ENCODE data around the gene LANCL3. TPM values are rescaled to one million over a fixed set of nuclear protein-coding genes. Genes with fewer than 3 reads are reported as not detected.
"Not testable (repeated sequence)": the region's sequence is repeated elsewhere in the genome, so short reads cannot be mapped to it uniquely, and the experiment has no call there.

LANCL3 gene
- under 1 TPM; 0.04 to 0.69 (median 0.19) TPM for total RNA-seq
- polyA plus RNA-seq = under 1 TPM; 0.07 to 0.20 (median 0.08) TPM
- long read RNA-seq, donor 1 = 0 reads
- long read RNA-seq, donor 2, partial matches to known transcripts = 0 of 1 reads
- long read RNA-seq, donor 2, other reads (novel, unspliced or antisense) = 0 of 1 reads
- long read RNA-seq, donor 3 = 0 reads
- long read RNA-seq, donor 4 = 0 reads
- long read RNA-seq, donor 5 = 0 reads
- long read RNA-seq, donor 6 = 0 reads
- long read RNA-seq, donor 7 = 0 reads
- long read RNA-seq, donor 8 = 0 reads
- long read RNA-seq, donor 9 = 0 reads
- long read RNA-seq, donor 10 = 0 reads

DNA sequence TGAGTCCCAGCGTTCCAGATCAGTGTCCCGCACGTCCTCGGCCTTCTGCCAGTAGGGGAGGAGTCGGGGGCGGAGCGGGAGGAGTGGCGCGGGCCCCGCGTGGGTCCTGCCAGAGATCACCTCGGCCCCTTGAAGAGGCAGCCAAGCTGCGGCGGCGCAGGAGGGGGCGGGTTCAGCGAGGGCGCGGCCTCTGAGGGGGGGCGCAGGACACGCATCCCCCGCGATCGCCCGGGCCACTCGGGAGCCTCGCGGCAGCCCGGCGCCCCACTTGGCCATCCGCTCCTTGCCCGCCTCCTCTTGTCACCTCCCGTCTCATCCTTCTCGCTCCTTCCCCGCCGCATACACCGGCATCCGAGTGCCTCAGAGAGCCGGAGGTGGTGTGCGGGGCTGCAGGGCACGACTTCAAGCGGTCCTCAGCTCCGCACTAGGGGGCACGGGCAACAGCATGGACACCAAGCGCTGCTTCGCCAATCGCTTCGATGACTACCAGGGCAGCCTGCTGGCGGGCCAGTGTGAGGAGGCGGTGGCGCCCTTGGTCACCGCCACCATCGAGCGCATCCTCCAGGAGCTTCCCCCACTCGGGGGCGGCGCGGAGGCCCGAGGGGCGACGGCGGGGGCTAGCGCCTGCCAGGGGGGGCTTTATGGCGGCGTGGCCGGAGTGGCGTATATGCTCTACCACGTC is at the start of gene LANCL3:
TSS of gene LANCL3 (plus strand) at position 236 of the 682 bp plus-strand sequence. CDS start at position 446, 210 bp downstream.
- peak within 1 kb of the TSS in 1 of 4 donors; percentile 33 for H3K4me3 ChIP-seq
- H3K36me3 ChIP-seq (replicated peaks in 1 of 2); H3K4me1 ChIP-seq (replicated peaks in 1 of 2); H3K9me3 ChIP-seq (replicated peaks in 1 of 3); intact Hi-C loops (cut with DNase I); H3K27ac ChIP-seq: not testable (repeated sequence)
- 1 to 37% (median 35%) methylated on average over 28 to 65 of the region's 68 CpGs; no CpG with 5 or more reads in 1 of the 4 donors for WGBS, 4 donors
- peak in 3 of 7 donors; percentile 2 to 20 (median 17) for DNase-seq
- H3K27me3 ChIP-seq = peaks cover 19% of the 10 kb centered on the region

DNA sequence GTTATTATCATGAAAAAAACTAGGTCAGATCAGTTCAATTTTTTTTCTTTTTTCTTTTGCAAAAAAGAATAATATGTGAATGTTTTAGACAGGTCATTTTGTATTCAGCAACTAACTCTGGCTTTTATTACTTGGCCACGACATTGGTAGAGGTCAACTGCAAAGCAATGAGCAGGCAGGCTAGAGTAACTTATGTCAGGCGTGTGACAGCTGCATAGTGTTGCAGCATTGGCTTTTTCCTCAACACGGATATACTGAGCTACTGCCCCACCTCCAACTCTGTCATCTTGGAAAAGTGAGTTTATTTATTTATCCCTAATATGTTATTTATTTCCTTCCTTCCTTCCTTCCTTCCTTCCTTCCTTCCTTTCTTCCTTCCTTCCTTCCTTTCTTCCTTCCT is 47.8 kb upstream of the LANCL3 start:
- H3K4me3 ChIP-seq; DNase-seq; intact Hi-C loops (cut with DNase I); H3K36me3 ChIP-seq (replicated peaks in 1 of 2); H3K9me3 ChIP-seq (replicated peaks in 1 of 3); H3K27ac ChIP-seq; H3K27me3 ChIP-seq; H3K4me1 ChIP-seq (replicated peaks in 1 of 2): not testable (repeated sequence)
- 40 to 54% (median 47%) methylated on average over 3 of the region's 3 CpGs for WGBS, 4 donors

DNA sequence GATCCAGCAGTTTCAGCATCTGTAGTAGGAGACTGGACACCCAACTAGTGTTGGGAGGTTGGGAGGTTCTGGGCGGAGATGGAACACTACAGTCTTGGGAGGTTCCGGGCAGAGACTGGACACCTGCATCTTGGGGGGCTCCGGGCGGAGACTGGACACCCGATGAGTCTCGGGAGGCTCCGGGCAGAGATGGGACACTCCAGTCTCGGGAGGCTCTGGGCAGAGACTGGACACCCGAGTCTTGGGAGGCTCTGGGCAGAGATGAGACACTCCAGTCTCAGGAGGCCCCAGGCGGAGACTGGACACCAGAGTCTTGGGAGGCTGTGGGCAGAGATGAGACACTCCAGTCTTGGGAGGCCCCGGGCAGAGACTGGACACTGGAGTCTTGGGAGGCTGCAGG is 29.5 kb upstream of the LANCL3 start:
- no peaks in the 10 kb centered on the region for H3K36me3 ChIP-seq (replicated peaks in 1 of 2)
- no peak overlapping the region for H3K4me3 ChIP-seq
- 67 to 90% (median 87%) methylated on average over 3 to 11 of the region's 11 CpGs for WGBS, 4 donors
- intact Hi-C loops (cut with DNase I) = no loop called here
- DNase-seq = no peak
- H3K4me1 ChIP-seq (replicated peaks in 1 of 2) = no peaks in the 10 kb centered on the region
- no peaks in the 10 kb centered on the region for H3K9me3 ChIP-seq (replicated peaks in 1 of 3)
- peaks cover 10% of the 10 kb centered on the region for H3K27me3 ChIP-seq
- no peak overlapping the region for H3K27ac ChIP-seq
- no peak for TF ChIP-seq POLR2A (IDR thresholded peaks at IDR 0.05)
- TF ChIP-seq, protein P1, sequence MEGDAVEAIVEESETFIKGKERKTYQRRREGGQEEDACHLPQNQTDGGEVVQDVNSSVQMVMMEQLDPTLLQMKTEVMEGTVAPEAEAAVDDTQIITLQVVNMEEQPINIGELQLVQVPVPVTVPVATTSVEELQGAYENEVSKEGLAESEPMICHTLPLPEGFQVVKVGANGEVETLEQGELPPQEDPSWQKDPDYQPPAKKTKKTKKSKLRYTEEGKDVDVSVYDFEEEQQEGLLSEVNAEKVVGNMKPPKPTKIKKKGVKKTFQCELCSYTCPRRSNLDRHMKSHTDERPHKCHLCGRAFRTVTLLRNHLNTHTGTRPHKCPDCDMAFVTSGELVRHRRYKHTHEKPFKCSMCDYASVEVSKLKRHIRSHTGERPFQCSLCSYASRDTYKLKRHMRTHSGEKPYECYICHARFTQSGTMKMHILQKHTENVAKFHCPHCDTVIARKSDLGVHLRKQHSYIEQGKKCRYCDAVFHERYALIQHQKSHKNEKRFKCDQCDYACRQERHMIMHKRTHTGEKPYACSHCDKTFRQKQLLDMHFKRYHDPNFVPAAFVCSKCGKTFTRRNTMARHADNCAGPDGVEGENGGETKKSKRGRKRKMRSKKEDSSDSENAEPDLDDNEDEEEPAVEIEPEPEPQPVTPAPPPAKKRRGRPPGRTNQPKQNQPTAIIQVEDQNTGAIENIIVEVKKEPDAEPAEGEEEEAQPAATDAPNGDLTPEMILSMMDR (IDR thresholded peaks at IDR 0.05) = no peak

DNA sequence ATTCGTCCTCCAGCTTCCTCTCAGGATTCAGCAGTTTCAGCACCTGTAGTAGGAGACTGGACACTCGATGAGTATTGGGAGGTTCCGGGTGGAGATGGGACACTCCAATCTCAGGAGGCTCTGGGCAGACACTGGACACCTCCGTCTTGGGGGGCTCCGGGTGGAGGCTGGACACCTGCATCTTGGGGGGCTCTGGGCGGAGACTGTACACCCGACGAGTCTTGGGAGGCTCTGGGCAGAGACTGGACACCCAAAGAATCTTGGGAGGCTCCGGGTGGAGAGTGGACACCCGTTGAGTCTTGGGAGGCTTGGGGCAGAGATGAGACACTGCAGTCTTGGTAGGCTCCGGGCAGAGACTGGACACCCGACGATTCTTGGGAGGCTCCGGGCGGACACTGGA is 28.7 kb upstream of the LANCL3 start:
- no peaks in the 10 kb centered on the region for H3K36me3 ChIP-seq (replicated peaks in 1 of 2)
- H3K27me3 ChIP-seq = peaks cover 7% of the 10 kb centered on the region
- H3K4me3 ChIP-seq = no peak overlapping the region
- no peaks in the 10 kb centered on the region for H3K9me3 ChIP-seq (replicated peaks in 1 of 3)
- intact Hi-C loops (cut with DNase I) = no loop called here
- TF ChIP-seq POLR2A (IDR thresholded peaks at IDR 0.05) = no peak
- TF ChIP-seq, protein P1 (IDR thresholded peaks at IDR 0.05) = no peak
- 74 to 91% (median 86%) methylated on average over 3 to 15 of the region's 15 CpGs for WGBS, 4 donors
- H3K27ac ChIP-seq = no peak overlapping the region
- no peak for DNase-seq
- no peaks in the 10 kb centered on the region for H3K4me1 ChIP-seq (replicated peaks in 1 of 2)

DNA sequence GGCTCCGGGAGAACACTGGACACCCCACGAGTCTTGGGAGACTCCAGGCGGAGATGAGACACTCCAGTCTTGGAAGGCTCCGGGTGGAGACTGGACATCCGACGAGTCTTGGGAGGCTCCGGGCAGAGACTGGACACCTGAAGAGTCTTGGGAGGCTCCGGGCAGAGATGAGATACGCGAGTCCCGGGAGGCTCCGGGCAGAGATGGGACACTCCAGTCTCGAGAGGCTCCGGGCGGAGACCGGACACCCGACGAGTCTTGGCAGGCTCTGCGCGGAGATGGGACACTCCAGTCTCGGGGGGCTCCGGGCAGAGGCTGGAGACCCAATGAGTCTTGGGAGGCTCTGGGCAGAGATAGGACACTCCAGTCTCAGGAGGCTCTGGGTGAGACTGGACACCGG is 28.1 kb upstream of the LANCL3 start:
- no peak overlapping the region for H3K4me3 ChIP-seq
- H3K36me3 ChIP-seq (replicated peaks in 1 of 2) = no peaks in the 10 kb centered on the region
- DNase-seq = no peak
- H3K27me3 ChIP-seq = peaks cover 8% of the 10 kb centered on the region
- 89 to 98% (median 92%) methylated on average over 9 to 23 of the region's 23 CpGs for WGBS, 4 donors
- TF ChIP-seq, protein P1 (IDR thresholded peaks at IDR 0.05) = no peak
- no peak for TF ChIP-seq POLR2A (IDR thresholded peaks at IDR 0.05)
- H3K9me3 ChIP-seq (replicated peaks in 1 of 3) = no peaks in the 10 kb centered on the region
- no peaks in the 10 kb centered on the region for H3K4me1 ChIP-seq (replicated peaks in 1 of 2)
- H3K27ac ChIP-seq = no peak overlapping the region
- intact Hi-C loops (cut with DNase I) = no loop called here

DNA sequence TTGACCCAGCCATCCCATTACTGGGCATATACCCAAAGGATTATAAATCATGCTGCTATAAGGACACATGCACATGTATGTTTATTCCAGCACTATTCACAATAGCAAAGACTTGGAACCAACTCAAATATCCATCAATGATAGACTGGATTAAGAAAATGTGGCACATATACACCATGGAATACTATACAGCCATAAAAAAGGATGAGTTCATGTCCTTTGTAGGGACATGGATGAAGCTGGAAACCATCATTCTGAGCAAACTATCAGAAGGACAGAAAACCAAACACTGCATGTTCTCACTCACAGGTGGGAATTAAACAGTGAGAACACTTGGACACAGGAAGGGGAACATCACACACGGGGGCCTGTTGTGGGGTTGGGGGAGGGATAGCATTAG is 26.9 kb upstream of the LANCL3 start:
- DNase-seq; H3K4me3 ChIP-seq; H3K4me1 ChIP-seq (replicated peaks in 1 of 2); intact Hi-C loops (cut with DNase I); H3K27ac ChIP-seq; H3K36me3 ChIP-seq (replicated peaks in 1 of 2); H3K9me3 ChIP-seq (replicated peaks in 1 of 3): not testable (repeated sequence)
- 88 to 100% (median 89%) methylated on average over 1 of the region's 1 CpG for WGBS, 4 donors
- peaks cover 10% of the 10 kb centered on the region for H3K27me3 ChIP-seq
